ENCODE data around the gene CHGA. TPM values are rescaled to one million over a fixed set of nuclear protein-coding genes. Genes with fewer than 3 reads are reported as not detected.

The CHGA gene
- polyA plus RNA-seq, 1 donor from 2014 or later = 131 TPM

DNA sequence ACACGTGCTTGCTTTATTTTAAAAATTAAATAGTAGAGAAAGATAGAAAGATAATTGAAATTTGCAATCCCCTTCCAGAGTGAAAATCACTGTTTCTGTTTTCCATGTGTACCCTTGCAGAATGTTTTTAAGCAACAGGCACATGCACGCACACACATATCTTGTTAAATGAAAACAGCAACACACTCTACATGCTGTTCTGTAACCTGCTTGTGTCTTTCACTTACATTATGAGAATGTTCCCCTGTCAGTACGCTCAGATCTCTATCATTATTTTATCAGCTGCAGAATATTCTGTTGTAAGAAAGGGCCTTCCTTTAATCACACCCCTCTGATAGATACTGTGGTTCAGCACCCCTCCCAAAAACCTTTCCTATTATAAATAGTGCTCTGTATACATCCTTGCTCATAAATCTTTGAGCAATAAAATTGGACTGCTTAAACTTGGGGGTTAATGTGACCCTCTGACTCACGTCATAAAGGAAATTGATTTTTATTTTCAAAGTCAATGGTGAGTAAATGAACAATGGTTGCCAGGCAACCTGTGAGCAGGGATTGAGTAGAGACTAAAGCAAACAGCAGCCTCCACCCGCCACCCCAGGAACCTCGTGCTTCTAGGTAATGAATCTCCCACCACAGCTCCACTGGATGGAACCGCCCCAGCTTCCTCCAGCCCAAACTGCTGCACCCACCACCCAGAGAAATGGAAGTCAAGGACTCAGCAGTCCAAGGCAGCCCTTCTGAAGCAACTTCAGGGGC lies 31.9 kb upstream of the CHGA start:
- H3K79me2 ChIP-seq (replicated peaks; ENCODE audit: insufficient read depth, low read length) = no peaks in the 10 kb centered on the region
- TF ChIP-seq POLR2AphosphoS5 (IDR thresholded peaks at IDR 0.05) = peak; percentile 58
- TF ChIP-seq MXI1 (conservative IDR thresholded peaks at IDR 0.05; ENCODE audit: poor library complexity, severe bottlenecking) = peak; percentile 22
- TF ChIP-seq EZH2 (IDR thresholded peaks at IDR 0.05; ENCODE audit: borderline replicate concordance, insufficient read depth, low read length, poor library complexity, severe bottlenecking) = no peak
- H3K9me2 ChIP-seq (ENCODE audit: insufficient read depth, low read length) = no peaks in the 10 kb centered on the region
- H3K4me2 ChIP-seq (ENCODE audit: low read length) = peak overlapping the region; percentile 50
- H3K4me3 ChIP-seq (ENCODE audit: low read length) = peak overlapping the region; percentile 42
- H3K9me3 ChIP-seq (ENCODE audit: low read length) = no peaks in the 10 kb centered on the region
- H3K27ac ChIP-seq (ENCODE audit: low read length) = peak overlapping the region; percentile 84
- H3F3A ChIP-seq (ENCODE audit: insufficient read depth, low read length, poor library complexity, severe bottlenecking) = no peaks in the 10 kb centered on the region
- H2AFZ ChIP-seq (ENCODE audit: low read depth, low read length) = peak overlapping the region; percentile 63
- H4K20me1 ChIP-seq (ENCODE audit: insufficient read depth) = no peaks in the 10 kb centered on the region
- H3K9ac ChIP-seq (ENCODE audit: low read length) = peak overlapping the region; percentile 50
- H3K27me3 ChIP-seq (ENCODE audit: insufficient read depth, low read depth, low read length) = no peaks in the 10 kb centered on the region
- H3K36me3 ChIP-seq (ENCODE audit: insufficient read depth, low read length) = no peaks in the 10 kb centered on the region

DNA sequence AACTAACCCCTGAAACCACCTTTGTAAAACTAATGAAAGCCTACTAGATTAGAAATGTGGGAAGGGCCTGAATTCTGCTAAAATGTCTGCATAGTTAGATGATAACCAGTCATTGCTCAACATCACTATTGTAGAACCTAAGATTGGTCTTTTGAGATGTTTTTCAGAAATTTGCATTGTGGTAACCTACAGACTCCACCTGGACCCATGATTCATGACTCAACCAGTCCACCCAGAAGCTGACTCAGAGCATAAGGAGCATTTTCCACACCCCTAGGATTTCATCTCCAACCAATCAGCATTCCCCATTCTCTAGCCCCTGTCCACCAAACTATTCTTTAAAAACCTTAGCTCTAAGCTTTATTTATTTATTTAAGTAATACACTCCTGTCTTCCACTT lies 30.4 kb upstream of the CHGA start:
- Histone ChIP-seq H4K20me1 (ENCODE audit: insufficient read depth) (no peaks in the 10 kb centered on the region), H3K4me2 (ENCODE audit: low read length) (no peak overlapping the region), H3K36me3 (ENCODE audit: insufficient read depth, low read length) (no peaks in the 10 kb centered on the region), H3K9me2 (ENCODE audit: insufficient read depth, low read length) (no peaks in the 10 kb centered on the region), H3F3A (ENCODE audit: insufficient read depth, low read length, poor library complexity, severe bottlenecking) (no peaks in the 10 kb centered on the region), H3K27me3 (ENCODE audit: insufficient read depth, low read depth, low read length) (no peaks in the 10 kb centered on the region), H3K27ac (ENCODE audit: low read length) (no peak overlapping the region), H3K79me2 (replicated peaks; ENCODE audit: insufficient read depth, low read length) (no peaks in the 10 kb centered on the region), H3K9me3 (ENCODE audit: low read length) (no peaks in the 10 kb centered on the region), H3K4me3 (ENCODE audit: low read length) (no peak overlapping the region), H3K9ac (ENCODE audit: low read length) (no peak overlapping the region), H2AFZ (ENCODE audit: low read depth, low read length) (no peak overlapping the region)
- no peak for TF ChIP-seq MXI1 (conservative IDR thresholded peaks at IDR 0.05; ENCODE audit: poor library complexity, severe bottlenecking)
- no peak for TF ChIP-seq SMC3 (conservative IDR thresholded peaks at IDR 0.05; ENCODE audit: poor library complexity)
- TF ChIP-seq REST (IDR thresholded peaks at IDR 0.05; ENCODE audit: borderline replicate concordance) = no peak
- no peak for TF ChIP-seq POLR2AphosphoS5 (IDR thresholded peaks at IDR 0.05)
- no peak for TF ChIP-seq CTCF (IDR thresholded peaks at IDR 0.05; ENCODE audit: poor library complexity, severe bottlenecking)
- no peak for TF ChIP-seq TAF1 (IDR thresholded peaks at IDR 0.05; ENCODE audit: low read depth)
- no peak for TF ChIP-seq RAD21 (conservative IDR thresholded peaks at IDR 0.05)
- no peak for TF ChIP-seq EP300 (conservative IDR thresholded peaks at IDR 0.05; ENCODE audit: poor library complexity, severe bottlenecking)
- no peak for TF ChIP-seq EZH2 (IDR thresholded peaks at IDR 0.05; ENCODE audit: borderline replicate concordance, insufficient read depth, low read length, poor library complexity, severe bottlenecking)

Measured in neural cell (in vitro differentiated cells).